ENCODE results near the gene DLGAP4. TPM values are rescaled to one million over a fixed set of nuclear protein-coding genes. Genes with fewer than 3 reads are reported as not detected.

The DLGAP4 gene
- total and polyA plus RNA-seq, 9 of the 15 experiments (the other 6 are each of a cell fraction or from before 2014, with no cell fraction given) = 0.31 to 34.1 (median 4.5) TPM

DNA sequence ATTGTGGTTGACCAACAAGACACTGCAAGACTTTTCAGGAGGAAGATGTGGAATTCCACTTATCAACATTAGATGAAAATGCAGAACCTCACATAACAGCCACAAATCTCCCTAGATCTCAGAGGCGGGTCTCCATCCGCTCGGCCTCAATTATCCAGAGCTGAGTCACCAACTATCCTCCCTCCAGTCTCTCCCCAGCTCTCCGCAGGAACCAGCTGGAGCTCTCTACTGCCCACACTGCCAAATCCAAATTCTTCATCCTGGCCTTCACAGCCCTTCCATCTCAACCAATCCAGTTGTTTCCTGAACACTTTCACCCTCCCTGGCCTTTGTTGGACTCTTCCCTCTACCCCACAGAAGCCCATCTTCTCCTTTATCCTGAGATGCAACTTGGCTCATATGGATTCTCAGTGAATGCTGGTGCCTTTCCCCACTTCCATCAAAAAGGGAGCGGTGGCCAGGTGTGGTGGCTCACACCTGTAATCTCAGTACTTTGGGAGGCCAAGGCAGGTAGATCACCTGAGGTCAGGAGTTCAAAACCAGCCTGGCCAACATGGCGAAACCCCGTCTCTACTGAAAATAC, 263.8 kb downstream of the DLGAP4 start (continued):
- TF ChIP-seq TEAD4 (IDR thresholded peaks at IDR 0.05; ENCODE audit: low read length) (peak; percentile 43; the same call in 1 of the 2 replicates), TEAD4 (CRISPR knock-in tag; IDR thresholded peaks at IDR 0.05; ENCODE audit: borderline replicate concordance) (no peak), CBX1 (IDR thresholded peaks at IDR 0.05; ENCODE audit: low read depth) (no peak), FIP1L1 (IDR thresholded peaks at IDR 0.05; ENCODE audit: low read depth, low read length, poor library complexity, severe bottlenecking) (no peak), ZNF668 (CRISPR knock-in tag; IDR thresholded peaks at IDR 0.05) (no peak), ZNF436 (CRISPR knock-in tag; IDR thresholded peaks at IDR 0.05) (no peak), NEUROD1 (IDR thresholded peaks at IDR 0.05; ENCODE audit: borderline replicate concordance, low read depth, low read length, partially characterized antibody) (no peak), STAT5B (CRISPR knock-in tag; IDR thresholded peaks at IDR 0.05) (no peak), DPF2 (IDR thresholded peaks at IDR 0.05) (peak; percentile 61), PRMT5 (CRISPR knock-in tag; IDR thresholded peaks at IDR 0.05) (no peak), JUND (IDR thresholded peaks at IDR 0.05; ENCODE audit: borderline replicate concordance, low read depth, low read length) (peak; percentile 87), JUND (tag; IDR thresholded peaks at IDR 0.05; ENCODE audit: borderline replicate concordance, low read depth, low read length) (peak; percentile 85; the same call in 1 of the 3 replicates), EZH2 (IDR thresholded peaks at IDR 0.05; ENCODE audit: borderline replicate concordance, low read depth, low read length) (no peak)
- TF ChIP-seq, protein P1, sequence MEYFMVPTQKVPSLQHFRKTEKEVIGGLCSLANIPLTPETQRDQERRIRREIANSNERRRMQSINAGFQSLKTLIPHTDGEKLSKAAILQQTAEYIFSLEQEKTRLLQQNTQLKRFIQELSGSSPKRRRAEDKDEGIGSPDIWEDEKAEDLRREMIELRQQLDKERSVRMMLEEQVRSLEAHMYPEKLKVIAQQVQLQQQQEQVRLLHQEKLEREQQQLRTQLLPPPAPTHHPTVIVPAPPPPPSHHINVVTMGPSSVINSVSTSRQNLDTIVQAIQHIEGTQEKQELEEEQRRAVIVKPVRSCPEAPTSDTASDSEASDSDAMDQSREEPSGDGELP (CRISPR knock-in tag; IDR thresholded peaks at IDR 0.05; ENCODE audit: borderline replicate concordance) = peak; percentile 88
- TF ChIP-seq, protein P2, sequence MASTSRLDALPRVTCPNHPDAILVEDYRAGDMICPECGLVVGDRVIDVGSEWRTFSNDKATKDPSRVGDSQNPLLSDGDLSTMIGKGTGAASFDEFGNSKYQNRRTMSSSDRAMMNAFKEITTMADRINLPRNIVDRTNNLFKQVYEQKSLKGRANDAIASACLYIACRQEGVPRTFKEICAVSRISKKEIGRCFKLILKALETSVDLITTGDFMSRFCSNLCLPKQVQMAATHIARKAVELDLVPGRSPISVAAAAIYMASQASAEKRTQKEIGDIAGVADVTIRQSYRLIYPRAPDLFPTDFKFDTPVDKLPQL (IDR thresholded peaks at IDR 0.05; ENCODE audit: extremely low read depth, insufficient read length) = no peak
- TF ChIP-seq, protein P3, sequence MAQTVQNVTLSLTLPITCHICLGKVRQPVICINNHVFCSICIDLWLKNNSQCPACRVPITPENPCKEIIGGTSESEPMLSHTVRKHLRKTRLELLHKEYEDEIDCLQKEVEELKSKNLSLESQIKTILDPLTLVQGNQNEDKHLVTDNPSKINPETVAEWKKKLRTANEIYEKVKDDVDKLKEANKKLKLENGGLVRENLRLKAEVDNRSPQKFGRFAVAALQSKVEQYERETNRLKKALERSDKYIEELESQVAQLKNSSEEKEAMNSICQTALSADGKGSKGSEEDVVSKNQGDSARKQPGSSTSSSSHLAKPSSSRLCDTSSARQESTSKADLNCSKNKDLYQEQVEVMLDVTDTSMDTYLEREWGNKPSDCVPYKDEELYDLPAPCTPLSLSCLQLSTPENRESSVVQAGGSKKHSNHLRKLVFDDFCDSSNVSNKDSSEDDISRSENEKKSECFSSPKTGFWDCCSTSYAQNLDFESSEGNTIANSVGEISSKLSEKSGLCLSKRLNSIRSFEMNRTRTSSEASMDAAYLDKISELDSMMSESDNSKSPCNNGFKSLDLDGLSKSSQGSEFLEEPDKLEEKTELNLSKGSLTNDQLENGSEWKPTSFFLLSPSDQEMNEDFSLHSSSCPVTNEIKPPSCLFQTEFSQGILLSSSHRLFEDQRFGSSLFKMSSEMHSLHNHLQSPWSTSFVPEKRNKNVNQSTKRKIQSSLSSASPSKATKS (CRISPR knock-in tag; IDR thresholded peaks at IDR 0.05) = no peak
- TF ChIP-seq, protein P4, sequence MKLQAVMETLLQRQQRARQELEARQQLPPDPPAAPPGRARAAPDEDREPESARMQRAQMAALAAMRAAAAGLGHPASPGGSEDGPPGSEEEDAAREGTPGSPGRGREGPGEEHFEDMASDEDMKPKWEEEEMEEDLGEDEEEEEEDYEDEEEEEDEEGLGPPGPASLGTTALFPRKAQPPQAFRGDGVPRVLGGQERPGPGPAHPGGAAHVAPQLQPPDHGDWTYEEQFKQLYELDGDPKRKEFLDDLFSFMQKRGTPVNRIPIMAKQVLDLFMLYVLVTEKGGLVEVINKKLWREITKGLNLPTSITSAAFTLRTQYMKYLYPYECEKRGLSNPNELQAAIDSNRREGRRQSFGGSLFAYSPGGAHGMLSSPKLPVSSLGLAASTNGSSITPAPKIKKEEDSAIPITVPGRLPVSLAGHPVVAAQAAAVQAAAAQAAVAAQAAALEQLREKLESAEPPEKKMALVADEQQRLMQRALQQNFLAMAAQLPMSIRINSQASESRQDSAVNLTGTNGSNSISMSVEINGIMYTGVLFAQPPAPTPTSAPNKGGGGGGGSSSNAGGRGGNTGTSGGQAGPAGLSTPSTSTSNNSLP (IDR thresholded peaks at IDR 0.05; ENCODE audit: borderline replicate concordance, low read depth, low read length) = no peak
- TF ChIP-seq, protein P5, sequence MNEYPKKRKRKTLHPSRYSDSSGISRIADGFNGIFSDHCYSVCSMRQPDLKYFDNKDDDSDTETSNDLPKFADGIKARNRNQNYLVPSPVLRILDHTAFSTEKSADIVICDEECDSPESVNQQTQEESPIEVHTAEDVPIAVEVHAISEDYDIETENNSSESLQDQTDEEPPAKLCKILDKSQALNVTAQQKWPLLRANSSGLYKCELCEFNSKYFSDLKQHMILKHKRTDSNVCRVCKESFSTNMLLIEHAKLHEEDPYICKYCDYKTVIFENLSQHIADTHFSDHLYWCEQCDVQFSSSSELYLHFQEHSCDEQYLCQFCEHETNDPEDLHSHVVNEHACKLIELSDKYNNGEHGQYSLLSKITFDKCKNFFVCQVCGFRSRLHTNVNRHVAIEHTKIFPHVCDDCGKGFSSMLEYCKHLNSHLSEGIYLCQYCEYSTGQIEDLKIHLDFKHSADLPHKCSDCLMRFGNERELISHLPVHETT (CRISPR knock-in tag; conservative IDR thresholded peaks at IDR 0.05 in 1 of 2, IDR thresholded peaks at IDR 0.05 in 1 of 2) = no peak
- TF ChIP-seq, protein P6, sequence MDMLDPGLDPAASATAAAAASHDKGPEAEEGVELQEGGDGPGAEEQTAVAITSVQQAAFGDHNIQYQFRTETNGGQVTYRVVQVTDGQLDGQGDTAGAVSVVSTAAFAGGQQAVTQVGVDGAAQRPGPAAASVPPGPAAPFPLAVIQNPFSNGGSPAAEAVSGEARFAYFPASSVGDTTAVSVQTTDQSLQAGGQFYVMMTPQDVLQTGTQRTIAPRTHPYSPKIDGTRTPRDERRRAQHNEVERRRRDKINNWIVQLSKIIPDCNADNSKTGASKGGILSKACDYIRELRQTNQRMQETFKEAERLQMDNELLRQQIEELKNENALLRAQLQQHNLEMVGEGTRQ (CRISPR knock-in tag; IDR thresholded peaks at IDR 0.05) = no peak

Measured in K562 (cell line).